Coronary artery (tissue), 2 donors: Measurements from ENCODE around the gene NGRN.
A peak's percentile ranks its signal among the peaks of the same experiment; 100 is the strongest.

Source experiments
- DNase-seq: peaks from one replicate; pipeline ENCODE4 v3.0.0-alpha.2; 2017; ENCODE audit warnings: low spot score
- H3K27ac ChIP-seq, 2 donors: fragments of 200-600 bp; sonication (generic); one replicate each; pipeline ENCODE4 v1.5.1; 2016 to 2019
- H3K4me3 ChIP-seq: fragments of 200-600 bp; sonication (generic); 2 replicates; pipeline ENCODE4 v1.5.1; 2016; ENCODE audit warnings: mild to moderate bottlenecking, moderate library complexity
- TF ChIP-seq, protein P1 (sequence below): fragments of 200-600 bp; sonication (generic); IDR thresholded peaks from one replicate; pipeline ENCODE4 v1.5.1; 2019; ENCODE audit warnings: antibody characterized with exemption

The NGRN gene

DNA sequence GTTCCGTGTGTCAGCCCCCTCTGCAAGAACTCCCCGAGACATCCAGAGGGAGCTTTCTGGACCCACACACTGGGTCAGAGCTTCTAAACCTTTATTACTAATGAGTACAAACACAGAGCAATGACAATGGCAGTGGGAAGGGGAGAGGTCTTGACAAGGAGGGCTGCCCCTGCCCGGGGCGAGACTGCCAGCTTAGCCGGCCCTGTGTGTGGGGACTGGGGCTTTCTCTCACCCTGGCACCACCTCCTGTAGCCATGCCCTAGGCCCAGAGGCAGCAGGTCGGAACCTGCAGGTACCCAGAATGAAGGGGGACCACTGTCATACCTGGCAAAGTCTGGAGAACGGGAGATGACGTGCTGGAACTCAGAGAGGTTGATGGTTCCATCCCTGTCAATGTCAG lies 34.9 kb upstream of the NGRN start:
- Histone ChIP-seq H3K4me3 (peak overlapping the region; percentile 10), H3K27ac (peak overlapping the region in 1 of 2 donors; percentile 2)
- TF ChIP-seq, protein P1, sequence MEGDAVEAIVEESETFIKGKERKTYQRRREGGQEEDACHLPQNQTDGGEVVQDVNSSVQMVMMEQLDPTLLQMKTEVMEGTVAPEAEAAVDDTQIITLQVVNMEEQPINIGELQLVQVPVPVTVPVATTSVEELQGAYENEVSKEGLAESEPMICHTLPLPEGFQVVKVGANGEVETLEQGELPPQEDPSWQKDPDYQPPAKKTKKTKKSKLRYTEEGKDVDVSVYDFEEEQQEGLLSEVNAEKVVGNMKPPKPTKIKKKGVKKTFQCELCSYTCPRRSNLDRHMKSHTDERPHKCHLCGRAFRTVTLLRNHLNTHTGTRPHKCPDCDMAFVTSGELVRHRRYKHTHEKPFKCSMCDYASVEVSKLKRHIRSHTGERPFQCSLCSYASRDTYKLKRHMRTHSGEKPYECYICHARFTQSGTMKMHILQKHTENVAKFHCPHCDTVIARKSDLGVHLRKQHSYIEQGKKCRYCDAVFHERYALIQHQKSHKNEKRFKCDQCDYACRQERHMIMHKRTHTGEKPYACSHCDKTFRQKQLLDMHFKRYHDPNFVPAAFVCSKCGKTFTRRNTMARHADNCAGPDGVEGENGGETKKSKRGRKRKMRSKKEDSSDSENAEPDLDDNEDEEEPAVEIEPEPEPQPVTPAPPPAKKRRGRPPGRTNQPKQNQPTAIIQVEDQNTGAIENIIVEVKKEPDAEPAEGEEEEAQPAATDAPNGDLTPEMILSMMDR: no peak
- no peak for DNase-seq

DNA sequence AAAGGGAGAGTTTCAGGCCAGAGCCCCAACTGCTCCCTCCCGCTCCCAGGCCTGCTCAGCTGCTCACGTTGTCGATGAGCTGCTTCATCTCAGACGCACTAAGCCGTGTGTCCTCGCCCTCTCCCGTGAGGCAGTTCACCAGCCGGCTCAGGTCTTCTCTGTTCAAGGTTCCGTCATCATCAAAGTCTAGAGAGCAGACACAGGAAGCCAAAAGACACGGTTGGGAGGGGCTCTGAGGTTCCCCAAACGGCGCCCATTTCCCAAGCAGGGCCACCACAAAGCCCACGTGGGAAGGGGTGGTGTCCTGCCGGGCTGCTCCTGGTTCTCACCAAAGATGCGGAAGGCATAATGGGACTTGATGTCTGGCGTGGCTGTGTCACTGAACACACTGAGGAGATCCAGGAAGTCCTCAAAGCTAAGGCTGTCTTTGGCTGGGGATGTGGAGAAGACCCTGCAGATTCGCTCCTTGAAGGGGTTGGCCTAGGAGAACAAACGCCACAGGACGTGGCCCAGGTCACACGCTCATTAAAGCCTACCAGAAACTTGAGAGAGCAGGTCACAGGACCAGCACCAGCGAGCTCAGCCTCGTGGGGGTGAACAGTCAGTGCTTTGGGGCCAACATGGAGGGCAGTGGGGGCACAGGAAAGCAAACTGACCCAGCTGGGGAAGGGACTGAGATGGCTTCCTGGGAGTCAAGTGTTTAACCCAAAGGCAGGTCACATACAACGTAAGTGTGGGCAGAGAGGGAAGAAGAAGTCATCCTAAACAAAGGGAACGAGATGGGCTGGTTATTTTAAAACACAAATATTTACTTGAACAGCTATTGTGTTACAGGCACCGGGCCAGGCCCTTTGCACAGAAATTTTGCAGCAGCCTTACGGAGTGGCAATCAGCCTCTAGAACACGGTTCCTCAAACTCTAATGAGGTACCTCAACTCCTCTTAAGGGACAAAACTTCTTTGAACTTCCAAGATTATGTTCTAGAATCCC lies 34.1 kb upstream of the NGRN start:
- H3K4me3 ChIP-seq: no peak overlapping the region
- no peak for DNase-seq
- TF ChIP-seq, protein P1: no peak
- peak overlapping the region in 1 of 2 donors; percentile 20 for H3K27ac ChIP-seq

DNA sequence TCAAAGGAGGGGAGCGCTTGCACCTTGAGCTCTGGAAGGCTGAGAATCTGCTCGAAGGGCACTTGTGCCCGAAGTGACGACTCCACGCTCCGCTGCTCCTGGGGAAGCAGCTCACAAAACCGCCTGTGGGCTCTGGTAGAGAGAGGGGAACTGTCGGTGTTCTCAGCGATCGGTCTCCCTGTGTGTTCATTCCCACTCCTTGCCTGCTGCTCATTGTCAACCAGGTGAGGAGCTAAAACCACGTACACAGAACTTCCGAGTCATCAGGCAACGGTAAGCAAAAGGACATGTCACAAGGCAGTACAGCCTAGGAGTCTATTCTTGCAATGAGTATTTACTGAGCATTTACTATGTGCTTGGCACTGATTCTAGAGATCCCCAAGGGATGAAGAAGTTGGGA lies 33.3 kb upstream of the NGRN start:
- TF ChIP-seq, protein P1: no peak
- no peak overlapping the region for H3K27ac ChIP-seq
- DNase-seq: no peak
- H3K4me3 ChIP-seq: peak overlapping the region; percentile 88

DNA sequence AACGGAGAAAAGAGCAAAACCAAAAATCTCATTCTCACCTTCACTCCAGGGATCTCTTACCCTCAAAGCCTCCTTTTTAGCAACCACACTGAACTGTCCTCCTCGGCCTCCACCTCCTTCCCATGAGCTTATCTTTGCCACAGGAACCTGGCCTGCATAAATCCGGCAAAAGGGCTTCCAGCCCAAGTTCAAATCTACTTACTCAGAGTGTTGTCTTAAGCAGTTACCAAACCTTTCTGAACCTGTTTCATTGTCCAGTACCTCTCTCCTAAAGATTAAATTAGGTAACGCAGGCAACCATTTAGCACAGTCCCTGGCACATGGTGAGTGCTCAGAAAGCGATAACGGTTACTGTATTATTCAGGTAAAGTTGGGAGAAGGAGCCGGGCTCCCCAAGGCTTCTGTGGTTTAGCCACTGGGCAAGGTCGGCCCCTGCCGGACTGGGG lies 32.5 kb upstream of the NGRN start:
- no peak for DNase-seq
- peak overlapping the region; percentile 93 to 94 for H3K27ac ChIP-seq
- TF ChIP-seq, protein P1: peak; percentile 17
- peak overlapping the region; percentile 88 for H3K4me3 ChIP-seq

DNA sequence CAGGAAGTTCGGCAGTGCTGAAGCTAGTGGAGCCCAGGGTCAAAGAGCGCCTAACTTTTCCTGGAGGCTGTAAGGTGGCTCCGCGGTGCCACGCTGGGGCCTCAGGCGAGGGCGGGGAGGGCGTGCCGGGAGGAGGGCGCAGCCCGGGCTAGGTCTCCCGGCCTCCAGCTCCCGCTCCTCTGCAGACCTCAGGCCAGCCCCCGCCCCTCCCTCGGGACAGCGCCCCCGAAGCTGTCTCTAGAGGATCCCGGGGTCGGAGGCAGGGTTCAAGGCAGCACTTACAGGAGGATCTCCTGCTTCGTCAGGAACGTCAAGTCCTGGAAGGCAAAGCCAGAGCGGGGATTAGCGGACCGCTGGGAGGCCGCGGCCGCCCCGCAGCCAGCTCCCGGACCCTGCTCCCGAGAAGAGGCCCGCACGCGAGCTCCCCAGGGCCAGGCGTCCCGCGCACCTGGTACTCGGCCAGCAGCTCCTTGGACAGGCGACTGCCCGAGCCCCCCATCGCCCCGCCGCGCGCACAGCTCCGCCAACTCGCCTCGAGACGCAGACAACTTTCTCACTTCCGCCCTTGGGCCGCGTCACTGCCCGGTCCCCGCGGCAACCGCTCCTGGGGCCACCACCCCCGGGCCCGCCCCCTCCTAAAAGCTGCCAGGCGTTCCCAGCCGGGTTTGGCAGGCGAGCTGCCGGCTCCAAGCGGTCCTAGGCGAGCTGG lies 31.9 kb upstream of the NGRN start, which contains the start of gene CIB1:
TSS of gene CIB1 (minus strand) at position 555 of the 709 bp plus-strand sequence. CDS start at position 499, 56 bp downstream.
- peak within 1 kb of the TSS; percentile 88 for H3K4me3 ChIP-seq
- TF ChIP-seq, protein P1: peak; percentile 4
- H3K27ac ChIP-seq: peak within 1 kb of the TSS; percentile 93 to 94
- DNase-seq: peak; percentile 98

DNA sequence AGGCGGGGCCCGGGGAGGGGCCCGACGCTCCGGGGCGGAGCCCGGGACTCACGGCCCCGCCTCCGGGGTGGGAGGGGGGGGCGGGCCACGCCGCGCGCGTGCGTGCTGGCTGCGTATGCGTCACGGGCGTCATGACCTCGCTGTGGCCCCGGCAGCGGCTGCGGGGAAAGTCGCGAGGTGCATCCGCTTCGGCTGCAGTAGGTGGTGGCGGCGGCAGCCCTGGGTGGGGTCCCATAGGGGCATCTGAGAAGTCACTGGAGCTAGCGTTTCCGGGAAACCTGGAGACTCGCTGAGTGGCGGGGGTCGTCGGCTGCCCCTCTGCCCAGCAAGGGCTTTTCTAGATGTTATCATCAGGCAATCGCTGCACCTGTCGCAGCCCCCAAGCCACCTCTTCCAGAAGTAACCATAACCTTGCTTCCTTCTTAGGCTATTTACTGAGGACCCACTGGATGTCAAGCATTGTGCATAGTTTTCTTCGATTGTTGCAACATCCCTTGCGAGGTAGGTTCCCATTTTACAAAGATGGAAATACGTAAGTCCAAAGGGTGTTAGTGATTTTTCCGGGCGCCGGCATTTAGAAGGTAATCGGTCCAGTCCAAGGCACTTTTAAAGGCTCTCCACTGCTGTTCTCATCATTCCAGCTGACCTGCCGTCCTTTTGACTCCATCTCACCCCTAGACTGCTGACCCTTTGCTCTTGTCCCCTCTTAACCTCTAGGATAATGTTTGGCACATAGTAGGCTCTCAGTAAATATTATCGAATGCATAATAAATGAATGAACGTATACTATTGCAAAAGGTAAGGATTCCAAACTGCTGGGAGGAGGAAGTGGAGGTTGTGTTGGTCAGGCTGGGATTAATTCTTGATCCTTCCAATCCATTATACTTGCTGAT lies 31.1 kb upstream of the NGRN start, which contains the start of gene GDPGP1:
TSS of gene GDPGP1 (plus strand) at position 114 of the 893 bp plus-strand sequence. CDS start 6,700 bp downstream, outside the sequence.
- peak within 1 kb of the TSS; percentile 93 to 94 for H3K27ac ChIP-seq
- H3K4me3 ChIP-seq: peak within 1 kb of the TSS; percentile 88
- DNase-seq: no peak
- TF ChIP-seq, protein P1: no peak
